BLaER1 (cell line): ENCODE data around the gene GALNT8.
"Not testable (repeated sequence)": the region's sequence is repeated elsewhere in the genome, so short reads cannot be mapped to it uniquely, and the experiment has no call there.

Experiments
- H3K27ac ChIP-seq: shearing (Covaris generic); formaldehyde crosslinking; 2 replicates; pipeline ENCODE4 v1.8.1; 2022
- H3K27me3 ChIP-seq: shearing (Covaris generic); formaldehyde crosslinking; 2 replicates; pipeline ENCODE4 v1.8.1; 2022
- H3K36me3 ChIP-seq: shearing (Covaris generic); formaldehyde crosslinking; 2 replicates; pipeline ENCODE4 v1.8.1; 2022
- H3K4me1 ChIP-seq: shearing (Covaris generic); formaldehyde crosslinking; 2 replicates; pipeline ENCODE4 v1.8.1; 2022
- H3K4me2 ChIP-seq: shearing (Covaris generic); formaldehyde crosslinking; 2 replicates; pipeline ENCODE4 v1.8.1; 2022
- H3K4me3 ChIP-seq: shearing (Covaris generic); formaldehyde crosslinking; 2 replicates; pipeline ENCODE4 v1.8.1; 2022
- H3K9ac ChIP-seq: shearing (Covaris generic); formaldehyde crosslinking; 2 replicates; pipeline ENCODE4 v1.8.1; 2022
- H3K9me3 ChIP-seq: shearing (Covaris generic); formaldehyde crosslinking; 2 replicates; pipeline ENCODE4 v1.8.1; 2022
- H4K20me1 ChIP-seq: shearing (Covaris generic); formaldehyde crosslinking; 2 replicates; pipeline ENCODE4 v1.8.1; 2022
- Cebpa-rat ChIP-seq: shearing (Covaris generic); IDR thresholded peaks from 2 replicates; pipeline ENCODE4 v1.8.1; 2022

Gene GALNT8

DNA sequence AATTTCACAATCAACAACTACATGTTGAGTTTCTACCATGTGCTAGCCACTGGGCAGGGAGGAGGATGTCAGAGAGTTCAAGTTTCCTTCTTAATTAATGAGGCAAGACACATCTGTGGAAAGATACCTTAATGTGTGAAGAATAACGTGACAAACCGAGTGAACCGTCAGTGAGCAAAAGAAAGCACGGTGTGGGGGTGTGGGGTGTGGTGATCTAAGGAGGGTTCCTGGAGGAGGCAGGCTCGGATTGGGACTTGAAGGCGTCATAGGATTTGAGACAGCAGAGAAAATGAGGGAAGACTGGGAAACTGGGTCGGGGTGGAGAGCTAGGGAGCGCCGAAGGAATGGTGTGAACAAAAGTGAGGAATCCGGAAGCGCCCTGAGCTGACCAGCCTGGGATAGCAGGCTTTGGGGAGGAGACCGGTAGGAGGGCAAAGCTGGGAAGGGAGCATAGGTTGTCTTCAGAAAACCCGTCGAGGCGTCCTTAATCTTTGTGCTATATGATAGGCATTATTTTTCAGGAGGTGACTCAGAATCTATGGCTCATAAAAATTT lies 22.3 kb downstream of the GALNT8 start:
- Histone ChIP-seq H3K27ac (no peak overlapping the region), H3K4me2 (no peak overlapping the region), H3K9me3 (no peaks in the 10 kb centered on the region), H3K4me3 (no peak overlapping the region), H3K36me3 (no peaks in the 10 kb centered on the region), H3K4me1 (no peaks in the 10 kb centered on the region), H3K9ac (no peak overlapping the region), H4K20me1 (no peaks in the 10 kb centered on the region), H3K27me3 (no peaks in the 10 kb centered on the region)
- TF ChIP-seq Cebpa-rat, result no peak

DNA sequence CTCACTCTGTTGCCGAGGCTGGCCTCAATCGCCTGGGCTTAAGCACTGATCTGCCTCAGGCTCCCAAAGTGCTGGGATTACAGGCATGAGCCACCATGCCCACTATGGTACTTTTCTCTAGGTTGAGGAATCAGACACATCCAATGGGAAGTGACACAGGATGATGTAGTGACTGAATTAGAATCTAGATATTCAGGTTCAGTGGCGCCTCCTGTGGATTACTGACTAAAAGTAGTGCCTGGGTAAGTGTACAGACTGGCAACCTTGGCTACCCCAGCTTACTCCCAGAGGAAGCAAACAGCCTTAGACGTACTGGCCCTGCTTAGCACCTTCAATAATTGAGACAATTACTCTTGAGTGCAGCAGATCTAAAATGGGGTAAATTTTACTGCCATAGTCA lies 22.8 kb downstream of the GALNT8 start:
- Histone ChIP-seq H4K20me1 (no peaks in the 10 kb centered on the region), H3K27me3 (no peaks in the 10 kb centered on the region), H3K27ac (no peak overlapping the region), H3K9me3 (no peaks in the 10 kb centered on the region), H3K36me3 (no peaks in the 10 kb centered on the region), H3K4me3 (no peak overlapping the region), H3K4me2 (no peak overlapping the region), H3K4me1 (no peaks in the 10 kb centered on the region), H3K9ac (no peak overlapping the region)
- no peak for TF ChIP-seq Cebpa-rat

DNA sequence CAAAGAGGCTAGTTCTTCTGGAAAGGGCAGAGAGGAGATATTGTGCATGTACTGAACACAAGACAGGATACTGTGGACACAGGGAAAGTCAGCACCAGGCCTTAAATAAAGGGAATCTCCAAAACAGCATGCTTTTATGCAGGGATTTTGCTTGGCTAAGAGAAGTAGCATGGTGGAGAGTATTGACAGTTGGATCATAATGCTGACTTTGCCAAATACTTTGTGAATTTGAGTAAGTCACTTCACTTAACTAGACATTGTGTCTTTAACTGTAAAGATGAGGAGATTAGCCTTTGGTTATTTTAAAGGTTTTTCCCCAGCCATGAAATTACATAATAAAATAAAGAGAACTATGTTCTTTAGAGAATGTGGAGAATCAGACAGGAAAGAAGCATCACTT lies 24.5 kb downstream of the GALNT8 start:
- H3K36me3 ChIP-seq, result no peaks in the 10 kb centered on the region
- H3K9ac ChIP-seq, result no peak overlapping the region
- no peaks in the 10 kb centered on the region for H3K9me3 ChIP-seq
- no peak overlapping the region for H3K4me3 ChIP-seq
- H3K4me2 ChIP-seq, result no peak overlapping the region
- TF ChIP-seq Cebpa-rat, result no peak
- H3K27me3 ChIP-seq, result no peaks in the 10 kb centered on the region
- no peak overlapping the region for H3K27ac ChIP-seq
- H4K20me1 ChIP-seq, result no peaks in the 10 kb centered on the region
- no peaks in the 10 kb centered on the region for H3K4me1 ChIP-seq

DNA sequence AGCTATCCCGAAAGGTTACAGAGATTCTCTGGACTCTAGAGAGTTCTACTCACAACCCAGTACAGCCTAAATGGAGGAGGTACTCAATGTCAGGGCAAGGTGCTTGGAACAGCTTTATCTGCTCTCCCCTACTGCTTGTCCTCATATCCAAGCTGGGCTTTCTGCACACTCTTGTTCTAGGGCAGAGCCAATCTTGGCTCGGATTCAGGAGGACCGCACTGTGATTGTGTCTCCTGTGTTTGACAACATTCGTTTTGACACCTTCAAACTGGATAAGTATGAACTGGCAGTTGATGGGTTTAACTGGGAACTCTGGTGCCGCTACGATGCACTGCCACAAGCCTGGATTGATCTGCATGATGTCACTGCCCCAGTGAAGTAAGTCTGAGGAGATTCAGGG lies 25.0 kb downstream of the GALNT8 start:
- Histone ChIP-seq H3K27ac (no peak overlapping the region), H3K36me3 (no peaks in the 10 kb centered on the region)
- no peak for TF ChIP-seq Cebpa-rat

DNA sequence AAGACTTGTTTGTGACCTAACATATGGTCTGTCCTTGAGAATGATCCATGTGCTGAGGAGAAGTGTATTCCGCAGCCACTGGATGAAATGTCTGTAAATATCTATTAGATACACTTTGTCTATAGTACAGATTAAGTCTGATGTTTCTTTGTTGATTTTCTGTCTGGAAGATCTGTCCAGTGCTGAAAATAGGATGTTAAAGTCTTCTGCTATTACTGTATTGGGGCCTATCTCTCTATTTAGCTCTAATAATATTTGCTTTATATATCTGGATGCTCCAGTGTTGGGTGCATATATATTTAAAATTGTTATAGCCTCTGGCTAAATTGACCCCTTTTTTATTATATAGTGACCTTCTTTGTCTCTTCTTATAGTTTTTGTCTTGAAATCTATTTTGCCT lies 31.5 kb downstream of the GALNT8 start:
- not testable (repeated sequence) for H3K36me3 ChIP-seq, H3K9ac ChIP-seq, H3K27me3 ChIP-seq, H3K27ac ChIP-seq, H3K9me3 ChIP-seq, H3K4me2 ChIP-seq, H3K4me1 ChIP-seq, H3K4me3 ChIP-seq, H4K20me1 ChIP-seq

More for the DNA sequence above, 25.0 kb downstream of the GALNT8 start:
- Histone ChIP-seq H4K20me1 (no peaks in the 10 kb centered on the region), H3K4me2 (no peak overlapping the region), H3K27me3 (no peaks in the 10 kb centered on the region), H3K4me1 (no peaks in the 10 kb centered on the region), H3K4me3 (no peak overlapping the region), H3K9ac (no peak overlapping the region), H3K9me3 (no peaks in the 10 kb centered on the region)

DNA sequence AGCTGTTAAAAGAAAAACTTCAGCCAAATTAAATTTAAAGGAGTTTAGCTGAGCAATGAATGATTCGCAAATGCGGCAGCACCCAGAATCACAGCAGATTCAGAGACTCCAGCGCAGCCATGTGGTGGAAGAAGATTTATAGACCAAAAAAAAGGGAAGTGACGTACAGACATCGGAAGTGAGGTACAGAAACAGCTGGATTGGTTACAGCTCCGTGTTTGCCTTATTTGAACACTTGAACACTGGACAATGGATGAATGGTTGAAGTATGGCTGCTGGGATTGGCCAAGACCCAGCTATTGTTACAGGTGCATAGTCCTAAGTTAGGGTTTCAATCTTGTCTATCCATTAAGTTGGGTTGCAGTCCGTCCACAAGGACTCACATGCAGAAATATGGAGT lies 42.6 kb downstream of the GALNT8 start:
- Histone ChIP-seq H4K20me1 (no peaks in the 10 kb centered on the region), H3K9me3 (no peaks in the 10 kb centered on the region), H3K36me3 (no peaks in the 10 kb centered on the region), H3K9ac (no peak overlapping the region), H3K27me3 (no peaks in the 10 kb centered on the region), H3K4me2 (no peak overlapping the region), H3K4me3 (no peak overlapping the region), H3K27ac (no peak overlapping the region), H3K4me1 (no peaks in the 10 kb centered on the region)
- TF ChIP-seq Cebpa-rat, result no peak

DNA sequence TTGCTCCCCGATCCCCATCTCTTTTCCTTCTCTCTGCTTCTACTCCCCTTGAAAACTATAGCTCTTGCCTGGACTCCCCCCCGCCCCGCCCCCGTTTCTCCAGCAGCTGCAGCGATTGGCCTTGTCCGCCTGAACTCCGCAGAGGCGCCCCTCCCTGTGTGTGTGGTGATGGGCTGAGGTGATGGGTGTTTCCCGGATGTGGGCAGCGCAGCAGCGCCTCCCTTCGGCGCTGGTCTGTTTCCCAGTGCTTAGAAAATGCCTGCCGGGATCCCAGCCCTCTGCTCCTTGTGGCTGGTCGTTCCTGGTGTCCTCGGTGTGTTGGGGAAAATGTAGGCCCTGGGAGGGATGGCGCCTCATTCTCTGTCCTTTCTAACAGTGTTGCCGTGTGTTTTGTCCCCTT lies 43.3 kb downstream of the GALNT8 start:
- Histone ChIP-seq H3K27me3 (no peaks in the 10 kb centered on the region), H4K20me1 (no peaks in the 10 kb centered on the region), H3K4me2 (no peak overlapping the region), H3K9me3 (no peaks in the 10 kb centered on the region), H3K4me3 (no peak overlapping the region), H3K9ac (no peak overlapping the region), H3K36me3 (no peaks in the 10 kb centered on the region), H3K27ac (no peak overlapping the region), H3K4me1 (no peaks in the 10 kb centered on the region)
- TF ChIP-seq Cebpa-rat, result no peak

DNA sequence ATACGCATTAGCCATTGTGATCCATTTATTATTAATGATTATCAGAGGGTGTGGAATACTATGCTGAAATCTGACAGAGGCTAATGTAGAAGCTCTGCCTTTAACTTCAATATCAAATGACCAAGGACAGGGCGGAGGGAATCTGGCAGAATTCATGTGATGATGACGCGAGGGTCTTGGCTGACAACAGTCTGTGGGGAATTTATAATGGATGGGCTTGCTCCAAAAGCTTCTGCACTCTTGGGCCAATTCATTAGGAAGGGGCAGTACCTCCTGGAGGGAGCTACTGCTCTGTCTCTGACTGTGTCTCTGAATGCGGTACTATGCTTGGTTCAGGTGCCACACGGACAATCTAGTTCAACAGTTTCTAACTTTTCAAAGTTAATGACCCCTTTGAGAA lies 46.2 kb downstream of the GALNT8 start:
- no peaks in the 10 kb centered on the region for H3K4me1 ChIP-seq

DNA sequence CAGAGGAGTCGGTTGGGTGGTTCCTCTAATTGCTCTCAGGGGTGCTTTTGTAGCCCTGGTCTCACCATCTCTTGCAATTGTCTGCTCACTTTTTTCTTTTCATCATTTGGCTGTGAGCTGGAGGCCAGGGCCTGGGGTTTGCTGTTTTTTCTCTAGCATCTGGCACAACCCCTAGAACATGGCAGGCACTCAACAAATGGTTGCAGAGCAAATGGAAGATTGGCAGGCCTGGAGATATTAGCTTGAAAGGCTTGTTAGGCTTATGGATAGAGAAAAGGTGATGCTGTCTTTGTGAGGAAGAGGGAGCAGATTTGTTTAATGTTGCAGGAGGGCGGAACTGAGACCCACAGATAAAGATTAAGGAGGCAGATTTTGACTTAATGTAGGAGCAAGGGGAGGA lies 47.0 kb downstream of the GALNT8 start:
- no peaks in the 10 kb centered on the region for H3K36me3 ChIP-seq
- TF ChIP-seq Cebpa-rat, result no peak

More for the DNA sequence above, 46.2 kb downstream of the GALNT8 start:
- TF ChIP-seq Cebpa-rat, result no peak
- Histone ChIP-seq H3K27ac (no peak overlapping the region), H3K9ac (no peak overlapping the region), H3K9me3 (no peaks in the 10 kb centered on the region), H3K27me3 (no peaks in the 10 kb centered on the region), H3K36me3 (no peaks in the 10 kb centered on the region), H4K20me1 (no peaks in the 10 kb centered on the region), H3K4me2 (no peak overlapping the region), H3K4me3 (no peak overlapping the region)

DNA sequence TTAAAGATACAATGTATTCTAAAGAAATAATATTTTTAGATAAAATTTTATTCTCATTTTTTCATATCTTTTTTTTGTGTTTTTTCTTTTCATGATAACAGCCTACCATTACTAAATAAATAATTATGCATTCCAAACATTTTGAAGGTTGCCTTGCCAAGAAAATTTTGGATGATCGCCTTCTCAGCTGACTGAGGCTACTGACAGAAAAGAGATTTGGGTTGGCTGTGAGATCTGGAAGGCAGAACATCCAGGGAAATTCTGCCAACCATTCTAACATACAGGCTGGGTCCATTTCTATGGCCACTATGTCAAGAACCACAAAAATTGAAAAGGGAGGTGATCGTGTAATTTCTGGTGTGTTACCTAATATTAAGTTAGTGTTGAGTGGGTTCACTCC lies 48.1 kb downstream of the GALNT8 start:
- H4K20me1 ChIP-seq, result no peaks in the 10 kb centered on the region
- no peak overlapping the region for H3K27ac ChIP-seq
- no peak overlapping the region for H3K9ac ChIP-seq
- no peaks in the 10 kb centered on the region for H3K9me3 ChIP-seq
- no peak overlapping the region for H3K4me2 ChIP-seq
- H3K4me1 ChIP-seq, result no peaks in the 10 kb centered on the region
- H3K4me3 ChIP-seq, result no peak overlapping the region
- no peak for TF ChIP-seq Cebpa-rat
- no peaks in the 10 kb centered on the region for H3K36me3 ChIP-seq
- no peaks in the 10 kb centered on the region for H3K27me3 ChIP-seq

More for the DNA sequence above, 47.0 kb downstream of the GALNT8 start:
- Histone ChIP-seq H3K27ac (no peak overlapping the region), H3K9me3 (no peaks in the 10 kb centered on the region), H3K4me3 (no peak overlapping the region), H3K4me2 (no peak overlapping the region), H4K20me1 (no peaks in the 10 kb centered on the region), H3K27me3 (no peaks in the 10 kb centered on the region), H3K4me1 (no peaks in the 10 kb centered on the region), H3K9ac (no peak overlapping the region)

DNA sequence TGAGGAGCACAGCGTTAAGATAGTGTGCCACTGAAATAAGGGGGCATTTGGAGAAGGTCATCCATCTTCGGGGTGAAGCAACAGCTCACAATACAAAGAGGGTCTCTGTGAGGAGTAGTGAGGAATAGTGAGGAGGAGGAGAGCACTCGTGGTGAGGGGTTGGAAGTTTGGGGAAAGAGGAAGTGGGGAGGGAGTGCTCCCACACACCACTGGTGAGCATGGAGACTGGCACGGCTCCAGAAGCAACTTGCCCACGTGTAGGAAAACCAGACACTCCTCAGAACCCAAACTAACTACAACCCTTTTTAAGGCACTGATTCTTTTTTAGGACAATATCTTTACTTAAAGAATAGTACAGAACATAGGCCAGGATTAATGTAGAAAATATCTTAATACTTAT lies 48.9 kb downstream of the GALNT8 start:
- H3K27me3 ChIP-seq, result no peaks in the 10 kb centered on the region
- no peaks in the 10 kb centered on the region for H3K4me1 ChIP-seq
- no peaks in the 10 kb centered on the region for H4K20me1 ChIP-seq
- H3K36me3 ChIP-seq, result no peaks in the 10 kb centered on the region
- no peak overlapping the region for H3K4me3 ChIP-seq
- H3K27ac ChIP-seq, result no peak overlapping the region
- TF ChIP-seq Cebpa-rat, result no peak
- no peak overlapping the region for H3K9ac ChIP-seq
- no peak overlapping the region for H3K4me2 ChIP-seq
- H3K9me3 ChIP-seq, result no peaks in the 10 kb centered on the region
